ENCODE measurements around the gene FAM151B.

The FAM151B gene

DNA sequence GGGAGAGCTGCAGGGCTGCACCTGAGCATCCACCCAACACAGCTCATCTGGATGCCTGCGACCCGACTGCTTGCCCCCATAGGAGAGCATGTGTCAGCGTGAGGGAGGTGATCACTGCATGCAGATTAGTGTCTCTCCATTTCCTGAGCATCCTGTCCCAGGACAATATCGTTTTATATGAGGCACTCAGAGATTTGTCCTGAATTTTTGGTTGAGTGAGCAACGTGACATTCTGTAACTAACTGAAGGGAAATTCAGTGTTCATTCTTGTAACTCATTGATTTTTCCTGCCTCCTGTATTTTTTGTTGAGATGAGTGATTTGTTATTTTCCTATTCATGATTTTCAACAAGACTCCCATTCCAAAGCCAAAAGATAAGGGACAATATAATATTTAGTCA, 102.9 kb downstream of the FAM151B start:
- no peak for DNase-seq (ENCODE audit: low read depth)

- no peak for DNase-seq (ENCODE audit: low read depth)
These were observed 103.5 kb downstream of the FAM151B start for GRCh38 chr5:80591352-80591751.

DNA sequence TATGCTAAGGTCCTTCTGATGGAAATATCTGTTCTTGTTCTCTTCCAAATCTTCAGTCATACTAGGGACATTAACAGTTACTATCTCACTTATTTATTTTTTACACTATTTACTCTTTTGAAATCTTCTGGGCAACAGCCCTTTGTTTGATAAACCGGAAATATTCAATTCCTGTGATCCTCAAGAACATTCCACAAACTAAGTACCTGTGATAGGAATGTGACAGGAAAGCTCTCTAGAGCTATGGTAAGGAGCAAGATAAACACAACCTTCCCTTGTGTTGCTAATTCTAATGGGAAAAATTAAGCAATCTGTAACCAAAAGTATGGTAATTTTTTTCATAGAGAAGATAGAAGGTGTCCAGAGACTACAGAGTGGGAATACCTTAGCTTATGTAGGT, 104.2 kb downstream of the FAM151B start:
- DNase-seq (ENCODE audit: low read depth): no peak
